Stimulated activated naive CD8-positive, alpha-beta T cell treated with anti-CD3 and anti-CD28 coated beads, Interleukin-15, Interleukin-2, amounts not matched to agents 100 ng/mL and 50 ng/mL, for 24 hours (primary cell): ENCODE results near the gene C13orf46.

ENCODE experiments used
- H3K27ac Mint-ChIP-seq: one replicate; pipeline ENCODE4 v1.8.0; 2021; ENCODE audit warnings: mild to moderate bottlenecking, mixed read lengths
- H3K27me3 Mint-ChIP-seq: one replicate; pipeline ENCODE4 v1.8.0; 2021; ENCODE audit warnings: mixed read lengths
- H3K36me3 Mint-ChIP-seq: one replicate; pipeline ENCODE4 v1.8.0; 2021; ENCODE audit warnings: low read depth, mixed read lengths
- H3K4me1 Mint-ChIP-seq: one replicate; pipeline ENCODE4 v1.8.0; 2021; ENCODE audit warnings: low read depth, mixed read lengths
- H3K4me3 Mint-ChIP-seq: one replicate; pipeline ENCODE4 v1.8.0; 2021; ENCODE audit warnings: mild to moderate bottlenecking, mixed read lengths
- H3K9me3 Mint-ChIP-seq: one replicate; pipeline ENCODE4 v1.8.0; 2021; ENCODE audit warnings: mixed read lengths

C13orf46 gene

GRCh38 chr13:114001331-114002008 lies 27.6 kb upstream of the C13orf46 start:
- Mint-ChIP-seq H3K9me3 (no peaks in the 10 kb centered on the region), H3K36me3 (peaks cover 9% of the 10 kb centered on the region), H3K4me1 (no peaks in the 10 kb centered on the region), H3K27ac (no peak overlapping the region), H3K4me3 (no peak overlapping the region), H3K27me3 (no peaks in the 10 kb centered on the region)

- H3K4me3 Mint-ChIP-seq: no peak overlapping the region
- no peak overlapping the region for H3K27ac Mint-ChIP-seq
- H3K27me3 Mint-ChIP-seq: no peaks in the 10 kb centered on the region
- no peaks in the 10 kb centered on the region for H3K4me1 Mint-ChIP-seq
- H3K9me3 Mint-ChIP-seq: no peaks in the 10 kb centered on the region
- peaks cover 9% of the 10 kb centered on the region for H3K36me3 Mint-ChIP-seq
Measured at GRCh38 chr13:114000151-114001040, 26.5 kb upstream of the C13orf46 start.

GRCh38 chr13:113999618-113999910 lies 25.7 kb upstream of the C13orf46 start:
- no peaks in the 10 kb centered on the region for H3K27me3 Mint-ChIP-seq
- no peak overlapping the region for H3K4me3 Mint-ChIP-seq
- H3K27ac Mint-ChIP-seq: no peak overlapping the region
- H3K4me1 Mint-ChIP-seq: no peaks in the 10 kb centered on the region
- peaks cover 10% of the 10 kb centered on the region for H3K36me3 Mint-ChIP-seq
- no peaks in the 10 kb centered on the region for H3K9me3 Mint-ChIP-seq

GRCh38 chr13:113998781-113999617 lies 25.1 kb upstream of the C13orf46 start:
- Mint-ChIP-seq H3K4me3 (no peak overlapping the region), H3K27ac (peak overlapping the region; percentile 23), H3K27me3 (no peaks in the 10 kb centered on the region), H3K36me3 (peaks cover 16% of the 10 kb centered on the region), H3K4me1 (no peaks in the 10 kb centered on the region), H3K9me3 (no peaks in the 10 kb centered on the region)

GRCh38 chr13:113997845-113998751 lies 24.2 kb upstream of the C13orf46 start:
- Mint-ChIP-seq H3K27ac (peak overlapping the region; percentile 23), H3K4me3 (no peak overlapping the region), H3K27me3 (no peaks in the 10 kb centered on the region), H3K4me1 (no peaks in the 10 kb centered on the region), H3K36me3 (peaks cover 16% of the 10 kb centered on the region), H3K9me3 (no peaks in the 10 kb centered on the region)

- Mint-ChIP-seq H3K4me1 (no peaks in the 10 kb centered on the region), H3K27ac (peak overlapping the region; percentile 14), H3K9me3 (no peaks in the 10 kb centered on the region), H3K36me3 (peaks cover 25% of the 10 kb centered on the region), H3K4me3 (no peak overlapping the region), H3K27me3 (no peaks in the 10 kb centered on the region)
Measured at GRCh38 chr13:113996912-113997745, 23.3 kb upstream of the C13orf46 start.

- H3K4me1 Mint-ChIP-seq: no peaks in the 10 kb centered on the region
- no peak overlapping the region for H3K4me3 Mint-ChIP-seq
- peaks cover 30% of the 10 kb centered on the region for H3K36me3 Mint-ChIP-seq
- H3K27me3 Mint-ChIP-seq: no peaks in the 10 kb centered on the region
- H3K9me3 Mint-ChIP-seq: no peaks in the 10 kb centered on the region
- no peak overlapping the region for H3K27ac Mint-ChIP-seq
Measured at GRCh38 chr13:113996081-113996911, 22.4 kb upstream of the C13orf46 start.

- Mint-ChIP-seq H3K4me1 (peaks cover 4% of the 10 kb centered on the region), H3K9me3 (no peaks in the 10 kb centered on the region), H3K27me3 (no peaks in the 10 kb centered on the region), H3K4me3 (no peak overlapping the region), H3K27ac (no peak overlapping the region), H3K36me3 (peaks cover 35% of the 10 kb centered on the region)
Measured at GRCh38 chr13:113995051-113995601, 21.2 kb upstream of the C13orf46 start.

GRCh38 chr13:113992276-113993005 lies 18.6 kb upstream of the C13orf46 start:
- peaks cover 42% of the 10 kb centered on the region for H3K36me3 Mint-ChIP-seq
- no peaks in the 10 kb centered on the region for H3K9me3 Mint-ChIP-seq
- H3K27ac Mint-ChIP-seq: no peak overlapping the region
- no peak overlapping the region for H3K4me3 Mint-ChIP-seq
- no peaks in the 10 kb centered on the region for H3K27me3 Mint-ChIP-seq
- H3K4me1 Mint-ChIP-seq: peaks cover 8% of the 10 kb centered on the region

GRCh38 chr13:113991676-113992179 lies 17.9 kb upstream of the C13orf46 start:
- Mint-ChIP-seq H3K9me3 (no peaks in the 10 kb centered on the region), H3K4me3 (no peak overlapping the region), H3K36me3 (peaks cover 42% of the 10 kb centered on the region), H3K27me3 (no peaks in the 10 kb centered on the region), H3K4me1 (peaks cover 8% of the 10 kb centered on the region), H3K27ac (peak overlapping the region; percentile 9)

GRCh38 chr13:113991191-113991669 lies 17.4 kb upstream of the C13orf46 start:
- Mint-ChIP-seq H3K9me3 (no peaks in the 10 kb centered on the region), H3K36me3 (peaks cover 42% of the 10 kb centered on the region), H3K4me1 (peaks cover 8% of the 10 kb centered on the region), H3K27ac (no peak overlapping the region), H3K27me3 (no peaks in the 10 kb centered on the region), H3K4me3 (no peak overlapping the region)

- Mint-ChIP-seq H3K4me3 (no peak overlapping the region), H3K9me3 (no peaks in the 10 kb centered on the region), H3K4me1 (peaks cover 8% of the 10 kb centered on the region), H3K36me3 (peaks cover 42% of the 10 kb centered on the region), H3K27ac (peak overlapping the region; percentile 52), H3K27me3 (no peaks in the 10 kb centered on the region)
Measured at GRCh38 chr13:113990321-113990837, 16.5 kb upstream of the C13orf46 start.
